ENCODE data around the gene PTRH2.
A peak's percentile ranks its signal among the peaks of the same experiment; 100 is the strongest.

PTRH2 gene

GRCh38 chr17:59752446-59752845, 45.2 kb upstream of the PTRH2 start:
- peak; percentile 10 for DNase-seq (ENCODE audit: low read depth)
- no peak for TF ChIP-seq CTCF (IDR thresholded peaks at IDR 0.05; ENCODE audit: insufficient read depth, low read depth, low read length, missing control alignments)
- H3K4me3 ChIP-seq (ENCODE audit: low read depth, low read length): no peak overlapping the region; the same call in 1 of the 2 replicates

GRCh38 chr17:59751955-59752413, 44.8 kb upstream of the PTRH2 start:
- no peak for TF ChIP-seq CTCF (IDR thresholded peaks at IDR 0.05; ENCODE audit: insufficient read depth, low read depth, low read length, missing control alignments)
- no peak overlapping the region; the same call in 1 of the 2 replicates for H3K4me3 ChIP-seq (ENCODE audit: low read depth, low read length)
- peak; percentile 84 for DNase-seq (ENCODE audit: low read depth)

GRCh38 chr17:59748591-59748990, 41.4 kb upstream of the PTRH2 start:
- no peak overlapping the region for H3K4me3 ChIP-seq (ENCODE audit: low read depth, low read length)
- TF ChIP-seq CTCF (IDR thresholded peaks at IDR 0.05; ENCODE audit: insufficient read depth, low read depth, low read length, missing control alignments): no peak
- DNase-seq (ENCODE audit: low read depth): no peak

- DNase-seq (ENCODE audit: low read depth): peak; percentile 52
- peak; percentile 54 for TF ChIP-seq CTCF (IDR thresholded peaks at IDR 0.05; ENCODE audit: insufficient read depth, low read depth, low read length, missing control alignments)
- no peak overlapping the region for H3K4me3 ChIP-seq (ENCODE audit: low read depth, low read length)
Observed at GRCh38 chr17:59746849-59747445, 39.7 kb upstream of the PTRH2 start.

- H3K4me3 ChIP-seq (ENCODE audit: low read depth, low read length): no peak overlapping the region
- no peak for DNase-seq (ENCODE audit: low read depth)
- no peak for TF ChIP-seq CTCF (IDR thresholded peaks at IDR 0.05; ENCODE audit: insufficient read depth, low read depth, low read length, missing control alignments)
Observed at GRCh38 chr17:59745040-59745439, 37.8 kb upstream of the PTRH2 start.

- TF ChIP-seq CTCF (IDR thresholded peaks at IDR 0.05; ENCODE audit: insufficient read depth, low read depth, low read length, missing control alignments): no peak
- no peak overlapping the region for H3K4me3 ChIP-seq (ENCODE audit: low read depth, low read length)
- DNase-seq (ENCODE audit: low read depth): no peak
Observed at GRCh38 chr17:59743842-59744241, 36.6 kb upstream of the PTRH2 start.

GRCh38 chr17:59737324-59737723, 30.1 kb upstream of the PTRH2 start:
- no peak overlapping the region for H3K4me3 ChIP-seq (ENCODE audit: low read depth, low read length)
- DNase-seq (ENCODE audit: low read depth): no peak
- TF ChIP-seq CTCF (IDR thresholded peaks at IDR 0.05; ENCODE audit: insufficient read depth, low read depth, low read length, missing control alignments): no peak
